MM.1S (cell line): Measurements from ENCODE around the gene KYAT1.

ENCODE experiments used
- DNase-seq: peaks from one replicate; pipeline ENCODE4 v3.0.0-alpha.2; 2015
- H2AFZ ChIP-seq: fragments of 300-600 bp; sonication (generic); 2 replicates; pipeline ENCODE4 v1.6.0; 2016; ENCODE audit warnings: antibody characterized with exemption, low read length
- H3F3A ChIP-seq: fragments of 300-600 bp; sonication (generic); 2 replicates; pipeline ENCODE4 v1.6.1; 2016; ENCODE audit warnings: mild to moderate bottlenecking, antibody characterized with exemption, low read length, moderate library complexity, mixed read lengths; ENCODE audit not compliant: insufficient read depth
- H3K27ac ChIP-seq: fragments of 300-600 bp; sonication (generic); 2 replicates; pipeline ENCODE4 v1.5.1; 2016; ENCODE audit warnings: mild to moderate bottlenecking, low read length
- H3K27me3 ChIP-seq: fragments of 300-600 bp; sonication (generic); replicated peaks from 2 replicates; pipeline ENCODE4 v1.6.0; 2016; ENCODE audit warnings: low read length; ENCODE audit not compliant: insufficient read depth
- H3K36me3 ChIP-seq: fragments of 300-600 bp; sonication (generic); replicated peaks from 2 replicates; pipeline ENCODE4 v1.6.1; 2016; ENCODE audit warnings: mild to moderate bottlenecking, low read length, mixed read lengths; ENCODE audit not compliant: insufficient read depth
- H3K4me1 ChIP-seq: fragments of 300-600 bp; sonication (generic); 2 replicates; pipeline ENCODE4 v1.6.1; 2016; ENCODE audit warnings: low read length, mixed read lengths
- H3K4me2 ChIP-seq: fragments of 300-600 bp; sonication (generic); 2 replicates; pipeline ENCODE4 v1.6.0; 2016; ENCODE audit warnings: low read depth, low read length
- H3K4me3 ChIP-seq: fragments of 300-600 bp; sonication (generic); 2 replicates; pipeline ENCODE4 v1.5.1; 2016; ENCODE audit warnings: low read length, mixed read lengths
- H3K79me2 ChIP-seq: fragments of 300-600 bp; sonication (generic); 2 replicates; pipeline ENCODE4 v1.6.1; 2016; ENCODE audit warnings: mixed run types, low read length, mixed read lengths
- H3K9ac ChIP-seq: fragments of 300-600 bp; sonication (generic); 2 replicates; pipeline ENCODE4 v1.6.1; 2016; ENCODE audit warnings: low read length, mixed read lengths
- H3K9me2 ChIP-seq: fragments of 300-600 bp; sonication (generic); replicated peaks from 2 replicates; pipeline ENCODE4 v1.6.1; 2016; ENCODE audit warnings: mild to moderate bottlenecking, low read length, mixed read lengths; ENCODE audit not compliant: insufficient read depth
- H3K9me3 ChIP-seq: fragments of 300-600 bp; sonication (generic); replicated peaks from 2 replicates; pipeline ENCODE4 v1.6.1; 2016; ENCODE audit warnings: mild to moderate bottlenecking, low read length, mixed read lengths; ENCODE audit not compliant: insufficient read depth
- H4K20me1 ChIP-seq: fragments of 300-600 bp; sonication (generic); 2 replicates; pipeline ENCODE4 v1.6.1; 2016; ENCODE audit warnings: mild to moderate bottlenecking, low read length, moderate library complexity, mixed read lengths; ENCODE audit not compliant: insufficient read depth
- EZH2 ChIP-seq: fragments of 300-600 bp; sonication (generic); optimal IDR thresholded peaks from 2 replicates; pipeline ENCODE3; 2017; ENCODE audit warnings: low read depth, mild to moderate bottlenecking, antibody characterized with exemption, low read length, mixed read lengths
- EZH2phosphoT487 ChIP-seq: fragments of 300-600 bp; sonication (generic); IDR thresholded peaks from 2 replicates; pipeline ENCODE4 v1.6.1; 2018; ENCODE audit warnings: antibody characterized with exemption, low read length
- TF ChIP-seq, protein P1 (sequence below): fragments of 300-600 bp; sonication (generic); IDR thresholded peaks from 2 replicates; pipeline ENCODE4 v1.5.1; 2016; ENCODE audit warnings: antibody characterized with exemption, low read length, mixed read lengths

The KYAT1 gene

DNA sequence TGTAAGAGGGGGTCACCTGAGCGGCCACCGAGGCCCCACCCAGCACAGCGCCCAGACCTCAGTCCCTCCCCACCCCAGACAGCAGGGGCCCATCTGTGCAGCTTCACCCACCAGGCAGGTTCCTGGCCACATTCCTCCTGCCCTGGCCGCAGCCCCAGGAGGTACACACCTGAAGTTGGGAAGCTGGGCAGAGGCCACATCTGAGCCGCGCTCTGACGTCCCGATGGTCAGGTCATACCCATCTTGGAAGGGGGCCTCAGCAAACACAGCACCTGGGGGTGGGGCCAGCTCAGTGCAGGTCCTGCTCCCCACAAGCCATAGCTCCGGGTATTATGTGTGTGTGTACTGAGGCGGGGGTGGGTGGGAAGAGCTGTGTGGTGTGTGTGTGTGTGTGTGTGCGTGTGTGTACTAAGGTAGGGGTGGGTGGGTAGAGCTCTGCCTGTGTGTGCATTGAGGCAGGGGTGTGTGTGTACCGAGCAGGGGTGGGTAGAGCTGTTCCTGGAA is 57.8 kb downstream of the KYAT1 start:
- peaks cover 5% of the 10 kb centered on the region; the same call in 1 of the 2 replicates for H3K4me1 ChIP-seq

DNA sequence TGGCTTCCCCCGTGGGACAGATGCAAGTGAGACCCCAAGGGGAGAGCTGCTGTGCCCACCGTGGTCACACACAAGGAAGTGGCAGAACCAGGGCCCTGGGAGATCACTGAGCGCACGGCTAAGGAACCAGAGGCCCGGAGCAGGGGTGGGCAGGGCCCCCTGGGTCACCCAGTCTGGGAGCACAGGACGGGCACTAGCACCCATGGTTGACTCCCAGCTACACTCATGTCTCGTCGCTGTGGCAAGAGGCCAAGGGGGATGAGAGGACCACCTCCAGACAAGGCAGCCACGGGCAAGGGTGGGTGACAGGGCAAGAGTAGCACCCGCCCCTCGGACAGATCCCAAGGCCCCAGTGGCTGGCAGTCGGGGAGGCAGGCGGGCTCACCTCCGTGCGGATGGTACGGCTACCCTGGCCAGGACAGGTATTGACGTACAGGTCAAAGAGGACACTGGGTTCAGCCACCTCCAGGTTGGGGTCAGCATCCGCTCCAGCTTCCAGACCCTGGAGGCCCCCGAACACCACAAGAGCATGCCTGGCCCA is 58.3 kb downstream of the KYAT1 start:
- Histone ChIP-seq H3K9ac (no peak overlapping the region), H3K4me3 (no peak overlapping the region), H3K36me3 (no peaks in the 10 kb centered on the region; the same call in 1 of the 2 replicates), H3K79me2 (peaks cover 20% of the 10 kb centered on the region), H2AFZ (no peak overlapping the region), H3K4me2 (no peak overlapping the region), H3K4me1 (peaks cover 6% of the 10 kb centered on the region; the same call in 1 of the 2 replicates), H3K9me3 (no peaks in the 10 kb centered on the region), H3K27me3 (no peaks in the 10 kb centered on the region), H3K9me2 (no peaks in the 10 kb centered on the region), H3K27ac (no peak overlapping the region), H3F3A (no peaks in the 10 kb centered on the region), H4K20me1 (no peaks in the 10 kb centered on the region)
- TF ChIP-seq EZH2 (no peak), EZH2phosphoT487 (no peak)
- TF ChIP-seq, protein P1, sequence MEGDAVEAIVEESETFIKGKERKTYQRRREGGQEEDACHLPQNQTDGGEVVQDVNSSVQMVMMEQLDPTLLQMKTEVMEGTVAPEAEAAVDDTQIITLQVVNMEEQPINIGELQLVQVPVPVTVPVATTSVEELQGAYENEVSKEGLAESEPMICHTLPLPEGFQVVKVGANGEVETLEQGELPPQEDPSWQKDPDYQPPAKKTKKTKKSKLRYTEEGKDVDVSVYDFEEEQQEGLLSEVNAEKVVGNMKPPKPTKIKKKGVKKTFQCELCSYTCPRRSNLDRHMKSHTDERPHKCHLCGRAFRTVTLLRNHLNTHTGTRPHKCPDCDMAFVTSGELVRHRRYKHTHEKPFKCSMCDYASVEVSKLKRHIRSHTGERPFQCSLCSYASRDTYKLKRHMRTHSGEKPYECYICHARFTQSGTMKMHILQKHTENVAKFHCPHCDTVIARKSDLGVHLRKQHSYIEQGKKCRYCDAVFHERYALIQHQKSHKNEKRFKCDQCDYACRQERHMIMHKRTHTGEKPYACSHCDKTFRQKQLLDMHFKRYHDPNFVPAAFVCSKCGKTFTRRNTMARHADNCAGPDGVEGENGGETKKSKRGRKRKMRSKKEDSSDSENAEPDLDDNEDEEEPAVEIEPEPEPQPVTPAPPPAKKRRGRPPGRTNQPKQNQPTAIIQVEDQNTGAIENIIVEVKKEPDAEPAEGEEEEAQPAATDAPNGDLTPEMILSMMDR, result no peak
- no peak for DNase-seq

More for the DNA sequence above, 57.8 kb downstream of the KYAT1 start:
- Histone ChIP-seq H3K9me3 (no peaks in the 10 kb centered on the region), H3K27ac (no peak overlapping the region), H3K9me2 (no peaks in the 10 kb centered on the region), H3K9ac (no peak overlapping the region), H4K20me1 (no peaks in the 10 kb centered on the region), H3K4me3 (no peak overlapping the region), H3K36me3 (no peaks in the 10 kb centered on the region; the same call in 1 of the 2 replicates), H3K79me2 (peaks cover 26% of the 10 kb centered on the region), H2AFZ (no peak overlapping the region), H3K27me3 (no peaks in the 10 kb centered on the region), H3K4me2 (no peak overlapping the region), H3F3A (no peaks in the 10 kb centered on the region)
- TF ChIP-seq EZH2, result no peak
- TF ChIP-seq, protein P1, result no peak
- TF ChIP-seq EZH2phosphoT487, result no peak
- DNase-seq, result no peak

GRCh38 chr9:128822407-128823042 is 59.2 kb downstream of the KYAT1 start:
- peaks cover 11% of the 10 kb centered on the region for H3K79me2 ChIP-seq
- peaks cover 6% of the 10 kb centered on the region; the same call in 1 of the 2 replicates for H3K4me1 ChIP-seq
- no peaks in the 10 kb centered on the region for H3F3A ChIP-seq
- H3K4me2 ChIP-seq, result no peak overlapping the region
- H3K4me3 ChIP-seq, result no peak overlapping the region
- TF ChIP-seq EZH2phosphoT487 (no peak), EZH2 (no peak)
- TF ChIP-seq, protein P1, result no peak
- H3K36me3 ChIP-seq, result no peaks in the 10 kb centered on the region; the same call in 1 of the 2 replicates
- no peak overlapping the region for H3K27ac ChIP-seq
- no peak for DNase-seq
- H4K20me1 ChIP-seq, result no peaks in the 10 kb centered on the region
- H3K9me2 ChIP-seq, result no peaks in the 10 kb centered on the region
- no peaks in the 10 kb centered on the region for H3K9me3 ChIP-seq
- no peak overlapping the region for H2AFZ ChIP-seq
- H3K27me3 ChIP-seq, result no peaks in the 10 kb centered on the region
- H3K9ac ChIP-seq, result no peak overlapping the region
